ENCODE results near the gene EYA2.

Gene EYA2

DNA sequence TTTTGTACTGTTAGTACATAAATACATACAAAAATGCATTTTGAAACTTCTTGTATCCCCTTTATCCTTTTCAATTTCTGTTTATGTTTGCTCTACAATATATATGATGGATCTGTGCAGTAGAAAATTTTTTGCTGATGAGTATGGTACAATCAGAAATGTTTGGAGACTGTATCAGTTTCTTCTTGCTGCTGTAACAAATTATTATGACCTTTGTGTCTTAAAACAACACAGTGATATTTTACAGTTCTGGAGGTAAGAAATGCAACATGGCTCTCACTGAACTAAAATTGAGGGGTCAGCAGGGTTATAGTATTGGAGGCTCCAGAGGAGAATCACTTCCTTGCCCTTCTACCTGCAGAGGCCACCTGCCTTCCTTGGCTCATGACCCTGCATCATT, 184.4 kb downstream of the EYA2 start:
- no peak for DNase-seq

DNA sequence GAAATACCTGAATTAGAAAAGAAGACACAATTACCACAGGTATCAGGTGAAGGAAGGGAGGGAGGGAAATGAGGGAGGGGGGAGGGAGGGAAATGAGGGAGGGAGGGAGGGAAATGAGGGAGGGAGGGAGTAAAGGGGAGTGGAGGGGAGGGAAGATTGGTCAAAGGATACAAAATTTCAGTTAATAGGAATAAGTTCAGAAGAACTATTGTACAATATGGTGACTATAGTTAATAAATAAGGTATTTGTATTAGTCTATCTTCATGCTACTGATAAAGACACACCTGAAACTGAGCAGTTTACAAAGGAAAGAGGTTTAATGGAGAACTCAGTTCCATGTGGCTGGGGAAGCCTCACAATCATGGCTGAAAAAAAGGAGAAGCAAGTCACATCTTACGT, 185.7 kb downstream of the EYA2 start:
- DNase-seq = no peak

DNA sequence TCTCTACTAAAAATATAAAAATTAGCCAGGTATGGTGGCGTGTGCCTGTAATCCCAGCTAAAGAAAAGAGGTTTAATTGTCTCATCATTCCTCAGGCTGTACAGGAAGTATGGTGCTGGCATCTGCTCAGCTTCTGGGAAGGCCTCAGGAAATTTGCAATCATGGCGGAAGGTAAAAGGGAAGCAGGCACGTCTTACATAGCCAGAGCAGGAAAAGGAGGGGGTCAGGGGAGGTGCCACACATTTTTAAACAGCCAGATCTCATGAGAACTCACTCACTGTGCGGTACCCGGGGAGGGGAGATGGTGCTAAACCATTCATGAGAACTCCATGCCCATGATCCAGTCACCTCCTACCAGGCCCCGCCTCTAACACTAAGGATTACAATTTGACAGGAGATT, 191.7 kb downstream of the EYA2 start:
- DNase-seq = no peak

DNA sequence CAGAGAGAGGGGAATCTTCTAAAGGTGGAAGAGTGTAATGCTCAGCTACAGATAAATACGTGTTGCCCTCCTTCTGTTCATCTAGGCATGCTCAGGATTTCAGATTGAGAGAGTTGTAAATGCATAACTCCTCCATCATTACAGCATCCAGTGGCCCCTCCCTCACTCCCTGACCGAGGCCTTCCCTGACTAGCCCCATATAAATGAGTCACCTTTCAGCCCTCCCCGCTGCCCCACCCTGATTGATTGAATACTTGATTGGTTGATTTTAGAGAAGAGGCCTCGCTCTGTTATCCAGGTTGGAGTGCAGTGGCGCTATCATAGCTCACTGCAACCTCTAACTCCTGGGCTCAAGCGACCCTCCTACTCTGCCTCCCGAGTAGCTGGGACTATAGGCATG, 193.7 kb downstream of the EYA2 start:
- DNase-seq = no peak

DNA sequence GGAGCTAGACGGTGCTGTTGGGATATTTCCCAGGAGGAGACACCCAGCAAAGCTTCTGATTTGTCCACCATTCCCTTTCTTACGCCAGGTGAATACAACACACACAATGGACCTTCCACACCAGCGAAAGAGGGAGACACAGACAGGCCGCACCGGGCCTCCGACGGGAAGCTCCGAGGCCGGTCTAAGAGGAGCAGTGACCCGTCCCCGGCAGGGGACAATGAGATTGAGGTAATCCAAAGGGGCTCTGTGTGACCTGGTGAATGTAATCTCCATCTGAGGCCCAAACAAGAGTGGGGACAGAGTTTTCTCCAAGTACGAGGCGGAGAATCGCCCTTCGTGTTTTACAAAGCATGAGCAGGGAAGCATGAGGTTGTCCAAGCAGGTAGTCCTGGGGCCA, 194.5 kb downstream of the EYA2 start:
- DNase-seq = no peak

DNA sequence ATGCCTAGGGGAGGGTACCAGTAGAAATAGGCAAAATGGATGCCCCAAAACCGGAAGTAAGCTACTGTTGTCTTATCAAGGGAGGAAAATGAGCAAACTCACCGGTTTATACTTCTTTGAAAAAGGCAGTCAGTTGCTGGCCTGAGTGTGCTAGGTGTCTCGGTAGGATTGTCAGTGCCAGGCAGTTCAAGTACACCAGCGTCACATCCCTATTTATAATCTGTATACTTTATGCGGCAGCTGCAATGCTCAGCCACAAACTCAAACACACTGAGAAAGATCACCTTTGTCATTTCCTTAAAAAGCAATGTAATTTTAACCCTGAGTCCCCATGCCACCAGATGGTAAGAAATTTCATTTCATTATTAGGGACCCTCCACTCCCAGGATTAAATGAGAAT, 196.2 kb downstream of the EYA2 start:
- no peak for DNase-seq

DNA sequence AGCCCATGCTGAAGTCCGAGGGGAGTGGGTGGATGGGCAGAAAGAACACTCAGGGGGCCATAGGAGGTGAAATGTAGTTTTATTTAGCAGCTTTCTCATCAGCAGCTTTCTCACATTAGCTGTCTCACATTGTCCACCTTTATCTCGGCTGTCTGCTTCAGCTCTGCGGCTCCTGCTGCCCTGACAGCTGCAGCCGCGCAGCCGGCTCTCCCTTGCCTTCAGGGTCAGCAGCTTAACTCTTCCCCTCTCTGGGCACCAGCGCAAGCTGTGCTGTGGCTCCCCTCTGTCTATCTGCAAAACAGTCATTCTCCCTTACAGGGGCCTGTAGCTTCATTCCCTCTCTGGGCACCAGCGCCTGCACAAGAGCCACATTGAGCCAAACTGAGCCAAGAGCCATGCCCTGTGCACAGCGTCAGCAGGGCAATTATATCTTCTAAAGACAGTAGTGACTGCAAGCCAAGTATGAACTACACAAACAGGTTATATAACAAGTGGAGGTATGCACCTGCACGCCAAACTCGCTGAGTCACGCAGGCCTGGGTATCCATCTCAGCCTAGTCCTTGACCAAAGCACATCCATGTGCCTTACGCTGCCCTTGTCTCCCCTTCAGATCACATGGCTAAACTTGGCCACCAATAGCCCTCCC, 198.8 kb downstream of the EYA2 start:
- no peak for DNase-seq

DNA sequence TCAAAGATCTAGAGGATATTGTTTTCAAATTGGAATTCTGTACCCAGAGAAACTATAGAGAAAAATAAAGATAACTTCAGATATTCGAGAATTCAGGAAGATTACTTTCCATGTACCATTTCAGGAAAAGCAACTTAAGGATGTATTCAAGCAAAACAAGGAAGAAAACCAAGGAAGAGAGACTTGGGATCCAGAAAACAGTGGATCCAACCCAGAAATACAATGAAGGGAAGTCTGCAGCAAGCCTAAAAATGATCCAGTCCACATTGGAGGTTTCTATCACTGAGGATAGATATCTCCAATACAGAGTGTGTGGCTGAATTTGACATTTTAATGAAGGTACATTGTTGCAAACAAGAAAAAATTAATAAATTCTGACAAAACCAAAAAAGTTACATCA, 201.0 kb downstream of the EYA2 start:
- no peak for DNase-seq

DNA sequence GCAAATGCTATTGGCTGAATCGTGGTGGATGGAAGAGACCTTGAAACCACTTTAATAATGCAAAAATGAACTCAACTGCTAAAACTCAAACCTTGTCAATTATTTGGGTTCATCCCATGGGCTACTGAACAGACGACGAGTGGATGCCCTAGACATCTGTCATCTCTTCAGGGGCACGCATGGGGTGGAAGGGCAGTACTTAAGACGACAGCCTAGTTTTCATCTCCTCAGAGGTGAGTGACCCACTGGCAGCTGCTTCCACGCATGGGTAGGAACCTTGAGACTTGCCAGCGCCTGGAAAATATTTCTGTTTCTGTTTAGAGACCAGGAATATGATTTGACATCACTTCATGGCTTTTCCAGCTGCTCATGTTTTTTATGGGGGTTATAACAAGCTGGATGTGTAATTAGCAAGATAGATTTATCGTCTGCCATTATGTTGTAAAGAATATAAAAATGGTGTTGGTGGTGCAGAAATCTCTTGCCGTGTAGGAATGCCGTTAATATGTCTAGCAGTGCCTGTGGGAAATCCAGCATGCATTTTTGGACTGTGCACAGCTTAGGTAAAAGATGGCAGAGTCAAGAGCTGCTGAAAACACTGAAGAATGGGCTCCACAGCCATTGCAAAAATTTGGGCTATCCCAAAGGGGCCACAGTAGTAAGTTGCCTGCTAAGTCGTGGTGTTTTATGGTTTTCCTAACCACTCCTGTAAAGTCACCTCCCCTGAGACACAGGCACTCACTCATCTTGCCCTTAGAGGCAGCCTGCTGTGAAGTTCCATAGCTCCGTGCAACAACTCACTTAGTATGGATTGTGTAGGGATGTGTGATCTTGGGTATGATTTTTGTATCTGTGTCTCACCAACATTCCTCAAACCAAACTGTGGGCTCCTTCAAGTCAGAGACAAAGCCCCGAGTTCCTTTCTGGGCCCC, 203.3 kb downstream of the EYA2 start:
- DNase-seq = no peak

DNA sequence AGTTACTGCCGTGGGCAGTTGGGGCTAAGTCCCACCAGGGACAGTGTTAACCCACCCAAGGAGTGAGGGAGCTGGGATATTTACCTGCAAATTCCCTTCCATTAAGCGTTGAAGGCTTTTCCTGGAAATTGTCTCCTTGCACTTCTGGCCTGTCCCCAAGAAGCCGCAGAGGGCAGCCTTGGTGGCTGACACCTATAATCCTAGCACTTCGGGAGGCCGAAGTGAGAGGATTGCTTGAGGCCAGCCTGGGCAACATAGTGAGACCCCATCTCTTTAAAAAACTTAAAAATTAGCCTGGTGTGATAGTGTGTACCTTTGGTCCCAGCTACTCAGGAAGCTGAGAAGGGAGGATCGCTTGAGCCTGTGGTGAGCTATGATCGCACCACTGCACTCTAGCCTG, 204.4 kb downstream of the EYA2 start:
- no peak for DNase-seq

DNA sequence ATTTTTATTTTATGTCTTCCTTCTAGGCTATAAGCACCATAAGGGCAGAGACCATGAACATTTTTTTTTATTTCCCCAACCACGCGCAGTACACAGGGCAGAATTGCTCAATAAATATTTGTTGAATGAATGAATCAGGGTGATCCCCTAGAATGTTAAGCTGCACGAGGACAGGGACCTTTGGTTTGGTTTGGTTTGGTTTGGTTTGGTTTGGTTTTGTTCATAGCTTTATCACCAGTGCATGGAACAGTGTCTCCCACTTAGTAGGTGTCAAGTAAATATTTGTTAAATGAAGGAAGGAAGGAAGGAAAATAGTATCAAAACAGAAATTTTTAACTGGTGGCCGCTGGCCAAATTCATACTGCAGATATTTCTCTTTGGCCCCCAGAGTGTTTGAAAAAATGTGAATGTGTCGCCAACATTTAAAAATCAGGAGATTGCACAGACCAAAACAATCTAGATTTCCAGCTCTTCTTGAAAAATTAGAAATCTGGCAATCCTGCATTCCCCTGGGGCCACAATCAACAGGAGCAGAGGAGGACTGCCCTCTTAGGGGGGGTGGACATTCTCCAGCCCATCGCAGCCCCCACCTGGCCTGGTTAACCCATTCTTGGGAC, 205.3 kb downstream of the EYA2 start:
- DNase-seq = no peak

DNA sequence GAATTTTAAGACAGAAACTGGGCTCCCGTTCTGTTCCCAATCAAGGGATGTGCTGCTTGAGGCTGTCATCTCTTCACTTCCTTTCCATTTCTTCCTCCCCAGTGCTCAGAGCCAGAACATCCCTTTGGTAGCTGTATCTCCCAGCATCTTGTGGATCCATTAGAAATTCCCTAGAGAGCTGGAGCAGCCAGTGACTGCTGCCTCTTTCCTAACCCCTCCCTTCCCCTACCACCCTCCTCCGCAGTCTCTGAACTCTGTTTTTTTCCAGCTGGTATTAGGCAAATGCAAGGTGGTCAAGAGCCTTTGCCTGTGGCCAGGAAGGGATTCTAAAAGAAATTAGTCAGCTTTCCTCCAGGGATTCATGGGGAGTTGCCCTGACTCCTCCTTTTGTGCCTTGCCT, 208.0 kb downstream of the EYA2 start:
- no peak for DNase-seq

DNA sequence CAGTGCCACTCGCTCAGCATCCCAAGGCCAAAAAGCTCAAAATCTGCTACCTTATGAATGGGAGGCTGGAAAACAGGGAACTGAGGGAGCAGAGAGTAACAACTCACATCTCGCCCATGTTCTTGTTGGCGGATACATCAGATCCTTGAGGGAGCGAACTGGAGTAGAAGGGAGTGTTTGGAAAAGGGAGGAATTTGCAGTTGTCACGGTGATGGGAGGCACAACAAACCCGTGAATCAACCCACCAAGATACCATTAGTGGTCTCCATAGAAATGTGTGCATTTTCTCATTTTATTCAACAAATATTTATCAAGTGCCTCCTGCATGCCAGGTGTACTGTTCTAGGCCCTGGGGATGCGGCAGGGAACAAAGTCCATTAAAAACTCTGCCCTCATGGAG, 212.1 kb downstream of the EYA2 start:
- no peak for DNase-seq

DNA sequence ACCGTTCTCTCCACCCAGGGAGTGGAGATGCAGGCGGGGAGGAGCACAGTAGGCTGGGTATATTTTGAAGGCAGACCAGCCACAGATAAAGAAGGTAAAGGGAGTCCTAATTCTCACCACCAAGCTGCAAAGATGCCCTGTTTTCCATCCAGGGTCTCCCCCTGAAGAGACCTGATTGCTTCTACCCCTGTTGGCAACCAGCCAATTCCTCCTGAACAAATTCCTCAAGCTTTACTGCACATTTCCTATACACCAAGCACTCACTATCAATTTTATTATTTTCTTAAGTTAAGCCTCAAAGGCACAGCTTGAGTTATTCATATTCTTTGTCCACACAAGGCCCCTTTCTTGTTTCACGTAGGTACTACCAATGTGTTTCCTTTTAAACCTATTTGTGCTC, 214.4 kb downstream of the EYA2 start:
- no peak for DNase-seq

DNA sequence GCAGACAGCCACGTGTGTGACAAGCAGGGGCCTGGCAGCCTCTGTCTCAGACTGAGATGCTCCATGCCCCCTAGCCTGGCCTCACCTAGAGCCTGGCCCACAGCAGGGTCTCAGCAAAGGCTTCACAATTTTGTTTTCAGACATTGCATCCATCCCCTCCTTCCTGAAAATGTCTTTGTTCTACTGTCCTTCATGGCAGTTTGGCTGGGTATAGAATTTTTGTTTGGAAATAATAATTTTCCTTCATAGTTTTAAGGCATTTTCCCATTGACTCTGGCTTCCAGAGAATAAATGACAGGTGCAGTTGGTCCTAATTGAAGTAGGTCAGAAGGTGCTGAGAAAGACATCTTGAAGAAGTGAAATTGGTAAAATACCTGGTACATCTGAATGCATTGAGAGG, 216.2 kb downstream of the EYA2 start:
- DNase-seq = no peak

DNA sequence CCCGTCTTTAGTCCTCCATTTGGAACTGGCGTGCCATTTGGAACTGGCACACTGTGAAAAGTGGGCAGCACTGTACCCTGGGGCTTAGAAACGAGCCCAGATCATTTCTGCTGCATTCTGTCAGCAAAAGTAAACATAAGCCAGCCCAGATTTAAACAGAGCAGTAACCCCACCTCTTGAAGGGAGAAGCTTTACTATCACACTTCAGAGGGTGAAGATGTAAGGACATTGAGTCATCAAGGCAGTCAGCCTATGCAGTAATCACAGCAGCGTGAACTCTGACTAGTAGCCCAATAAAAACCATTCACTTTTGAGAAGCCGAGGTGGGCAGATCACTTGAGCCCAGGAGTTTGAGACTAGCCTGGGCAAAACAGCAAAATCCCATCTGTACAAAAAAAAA, 216.9 kb downstream of the EYA2 start:
- DNase-seq = no peak

DNA sequence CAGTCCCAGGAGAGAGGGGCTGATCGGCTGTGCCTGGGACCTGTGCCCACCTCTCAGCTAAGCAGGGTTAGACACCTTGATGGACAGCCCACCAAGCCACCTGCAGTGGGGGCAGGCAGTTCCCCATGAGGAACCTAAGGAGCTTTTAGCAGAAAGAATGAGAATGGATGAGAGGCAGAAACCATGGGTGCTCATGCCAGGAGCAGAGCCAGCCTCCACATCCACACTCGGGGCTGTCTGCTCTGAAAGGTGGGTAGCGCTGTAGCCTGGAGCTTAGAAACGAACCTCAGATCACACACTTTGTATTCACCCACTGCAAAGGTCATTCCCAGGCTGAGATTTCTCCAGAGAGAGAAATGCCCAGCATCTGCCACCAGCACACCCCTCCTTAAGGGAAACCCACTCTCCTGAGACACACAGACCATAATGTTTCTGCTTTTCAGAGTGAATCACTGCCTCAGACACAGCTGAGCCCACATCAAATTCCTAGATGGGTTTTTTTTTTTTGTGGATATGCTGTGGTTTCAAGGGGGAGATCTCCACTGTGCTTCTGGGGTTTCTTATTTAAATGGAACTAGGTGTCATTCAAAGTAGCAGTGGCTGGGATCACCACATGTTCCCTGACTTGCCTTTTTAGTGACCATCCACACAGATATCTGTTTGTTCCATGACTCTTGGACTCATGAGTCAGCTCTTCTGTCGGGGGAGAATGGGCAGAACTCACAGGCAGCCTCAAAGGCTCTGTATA, 218.9 kb downstream of the EYA2 start:
- no peak for DNase-seq

DNA sequence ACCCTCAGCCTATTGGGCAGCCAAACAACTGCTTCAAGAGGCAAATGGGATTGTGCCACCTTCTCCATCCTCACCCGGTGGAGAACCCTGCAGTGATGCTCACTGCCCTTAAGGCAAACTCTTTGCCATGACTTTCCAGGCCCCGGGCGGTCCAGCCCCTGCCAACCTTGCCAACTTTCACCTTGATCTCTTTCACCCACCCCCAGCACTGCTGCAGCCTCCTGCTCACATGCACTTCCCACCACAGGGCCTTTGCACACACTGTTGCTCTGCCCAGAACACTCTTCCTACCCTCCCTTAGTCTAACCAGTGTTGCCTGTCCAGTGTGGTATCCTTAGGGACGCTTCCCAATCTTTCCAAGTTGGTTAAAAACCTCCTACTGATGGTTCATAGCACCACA, 221.1 kb downstream of the EYA2 start:
- no peak for DNase-seq

DNA sequence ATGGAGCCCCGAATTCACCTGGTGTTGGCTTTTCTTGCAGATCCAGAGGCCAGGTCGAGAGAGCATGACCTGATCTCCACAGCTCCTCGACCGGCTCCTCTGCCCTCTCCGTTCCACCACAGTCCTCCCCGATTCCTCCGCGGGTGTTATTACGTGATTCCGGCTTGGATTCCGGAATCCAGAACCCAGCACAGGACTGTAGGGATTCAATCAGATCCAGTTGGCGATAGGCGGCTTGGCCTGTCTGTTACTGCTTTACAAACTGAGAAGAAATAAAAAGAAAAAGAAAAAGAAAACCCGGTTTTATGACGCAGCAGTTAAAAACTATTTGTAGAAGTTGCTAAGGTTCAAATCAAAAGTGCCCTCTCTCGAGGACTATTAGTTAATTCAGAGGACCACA, 222.7 kb downstream of the EYA2 start:
- DNase-seq = no peak

DNA sequence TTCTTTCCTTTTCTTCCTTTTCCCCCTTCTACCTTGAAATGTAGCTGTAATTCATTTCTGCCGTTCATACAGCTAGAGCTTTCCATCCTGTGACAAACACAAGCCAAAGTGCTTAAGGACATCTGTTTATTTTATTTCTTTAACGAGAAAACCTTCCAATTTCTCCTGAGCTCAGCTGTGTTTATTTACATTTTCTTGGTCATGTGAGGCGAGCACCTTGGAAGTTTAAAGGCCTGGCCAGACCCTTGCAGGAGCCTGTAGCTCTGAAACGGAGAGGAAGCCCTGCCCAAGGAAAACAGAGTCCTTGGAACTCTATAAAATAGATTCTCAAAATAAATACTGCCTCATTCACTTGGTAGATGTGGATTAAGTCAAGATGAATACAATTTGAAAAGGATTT, 223.1 kb downstream of the EYA2 start:
- no peak for DNase-seq

DNA sequence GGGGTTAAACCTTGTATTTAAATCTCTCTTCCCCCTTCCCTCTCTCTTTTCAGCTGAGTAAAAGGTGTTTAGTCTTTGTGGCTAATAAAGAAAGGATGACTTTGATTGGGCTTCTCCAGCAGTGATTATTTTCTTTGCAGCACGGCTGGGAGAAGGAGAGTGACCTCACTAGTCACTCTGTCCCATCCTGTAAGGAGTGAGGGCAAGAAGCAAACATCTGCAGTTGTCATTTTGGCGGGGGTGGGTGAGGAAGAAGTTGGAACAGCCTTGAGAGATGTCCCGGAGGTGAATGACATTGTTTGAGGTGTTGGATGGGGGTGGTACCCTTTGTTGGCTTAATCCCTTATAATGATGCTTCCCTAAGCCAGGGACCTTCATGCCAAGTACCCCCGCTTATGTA, 223.6 kb downstream of the EYA2 start:
- DNase-seq = no peak

DNA sequence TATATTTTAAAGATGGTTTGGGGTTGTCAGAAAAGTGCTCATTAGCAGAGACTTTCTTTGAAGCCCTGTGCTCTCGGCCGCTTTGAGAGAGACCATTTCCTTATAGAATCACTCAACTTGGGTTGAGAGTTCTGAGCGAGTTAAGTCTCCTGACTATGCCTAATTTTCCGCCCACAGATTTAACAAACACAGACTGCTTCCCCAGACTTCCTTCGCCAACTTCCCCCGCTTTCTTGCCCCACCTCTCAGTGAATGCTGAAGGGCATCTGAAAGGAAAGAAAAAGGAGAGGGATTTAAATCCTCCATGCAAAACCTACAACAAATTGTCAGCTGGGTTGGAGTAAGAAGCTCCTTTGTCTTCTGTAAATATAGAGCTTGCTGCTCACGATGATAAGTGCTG, 224.0 kb downstream of the EYA2 start:
- DNase-seq = no peak

DNA sequence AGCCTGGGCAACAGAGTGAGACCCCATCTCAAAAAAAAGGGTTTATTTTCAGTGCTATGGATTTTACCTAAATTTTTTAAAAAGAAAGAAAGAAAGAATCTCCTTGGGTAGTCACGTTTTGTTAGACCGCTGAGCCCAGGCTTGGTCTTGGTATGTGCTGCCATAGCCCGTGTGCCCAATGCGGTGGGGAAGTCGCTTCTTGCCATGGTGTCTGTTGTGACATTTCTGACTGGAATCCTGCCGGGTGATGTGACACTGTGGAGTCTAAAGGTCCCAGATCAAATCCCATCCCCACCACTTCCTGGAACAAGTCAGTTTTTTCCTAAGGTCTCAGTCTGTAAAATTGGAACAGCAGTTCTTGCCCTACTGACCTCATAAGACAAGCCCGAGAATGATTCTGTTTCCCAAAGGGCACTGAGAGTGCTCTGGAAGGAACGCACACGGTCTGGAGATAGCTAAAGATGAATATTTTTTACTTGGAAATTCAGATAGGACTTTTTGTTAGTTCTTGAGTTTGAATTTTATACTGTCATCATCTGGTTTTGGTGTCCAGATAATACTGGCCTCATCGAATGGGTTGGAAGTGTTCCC, 225.8 kb downstream of the EYA2 start:
- DNase-seq = no peak
